ENCODE data around the gene IFITM10.

Gene IFITM10

GRCh38 chr11:1760351-1761109 lies 10.1 kb upstream of the IFITM10 start:
- no peak for DNase-seq (ENCODE audit: low read depth)
- no peaks in the 10 kb centered on the region for H3K27me3 ChIP-seq (replicated peaks; ENCODE audit: control insufficient read depth, insufficient read depth, low read length)

GRCh38 chr11:1759851-1760220 lies 9.4 kb upstream of the IFITM10 start:
- H3K27me3 ChIP-seq (replicated peaks; ENCODE audit: control insufficient read depth, insufficient read depth, low read length), result no peaks in the 10 kb centered on the region
- H3K9me3 ChIP-seq (ENCODE audit: control insufficient read depth, low read length), result no peaks in the 10 kb centered on the region
- no peak for DNase-seq (ENCODE audit: low read depth)
- peaks cover 44% of the 10 kb centered on the region for H3K4me1 ChIP-seq (ENCODE audit: control insufficient read depth, insufficient read depth, low read length)
- H3K36me3 ChIP-seq (ENCODE audit: control insufficient read depth, insufficient read depth, low read length, severe bottlenecking), result peaks cover 55% of the 10 kb centered on the region
- peak overlapping the region; percentile 47 for H3K4me3 ChIP-seq (ENCODE audit: low read length)
- peak overlapping the region; percentile 87 for H3K9ac ChIP-seq (ENCODE audit: low read length)

More at GRCh38 chr11:1760351-1761109, 10.1 kb upstream of the IFITM10 start:
- H3K36me3 ChIP-seq (ENCODE audit: control insufficient read depth, insufficient read depth, low read length, severe bottlenecking), result peaks cover 48% of the 10 kb centered on the region
- H3K9me3 ChIP-seq (ENCODE audit: control insufficient read depth, low read length), result no peaks in the 10 kb centered on the region
- peak overlapping the region; percentile 87 for H3K9ac ChIP-seq (ENCODE audit: low read length)
- H3K4me3 ChIP-seq (ENCODE audit: low read length), result peak overlapping the region; percentile 47
- H3K4me1 ChIP-seq (ENCODE audit: control insufficient read depth, insufficient read depth, low read length), result peaks cover 44% of the 10 kb centered on the region

GRCh38 chr11:1759151-1759850 lies 8.9 kb upstream of the IFITM10 start:
- no peaks in the 10 kb centered on the region for H3K27me3 ChIP-seq (replicated peaks; ENCODE audit: control insufficient read depth, insufficient read depth, low read length)
- H3K36me3 ChIP-seq (ENCODE audit: control insufficient read depth, insufficient read depth, low read length, severe bottlenecking), result peaks cover 60% of the 10 kb centered on the region
- H3K4me1 ChIP-seq (ENCODE audit: control insufficient read depth, insufficient read depth, low read length), result peaks cover 41% of the 10 kb centered on the region
- no peak overlapping the region for H3K4me3 ChIP-seq (ENCODE audit: low read length)
- H3K9me3 ChIP-seq (ENCODE audit: control insufficient read depth, low read length), result no peaks in the 10 kb centered on the region
- peak overlapping the region; percentile 87 for H3K9ac ChIP-seq (ENCODE audit: low read length)
- DNase-seq (ENCODE audit: low read depth), result no peak

GRCh38 chr11:1758611-1759150 lies 8.3 kb upstream of the IFITM10 start:
- H3K36me3 ChIP-seq (ENCODE audit: control insufficient read depth, insufficient read depth, low read length, severe bottlenecking), result peaks cover 66% of the 10 kb centered on the region
- no peak for DNase-seq (ENCODE audit: low read depth)
- no peaks in the 10 kb centered on the region for H3K9me3 ChIP-seq (ENCODE audit: control insufficient read depth, low read length)
- peaks cover 39% of the 10 kb centered on the region for H3K4me1 ChIP-seq (ENCODE audit: control insufficient read depth, insufficient read depth, low read length)
- H3K27me3 ChIP-seq (replicated peaks; ENCODE audit: control insufficient read depth, insufficient read depth, low read length), result no peaks in the 10 kb centered on the region
- H3K4me3 ChIP-seq (ENCODE audit: low read length), result no peak overlapping the region
- H3K9ac ChIP-seq (ENCODE audit: low read length), result peak overlapping the region; percentile 87

- Histone ChIP-seq H3K9ac (ENCODE audit: low read length) (peak overlapping the region; percentile 34), H3K36me3 (ENCODE audit: control insufficient read depth, insufficient read depth, low read length, severe bottlenecking) (peaks cover 72% of the 10 kb centered on the region), H3K9me3 (ENCODE audit: control insufficient read depth, low read length) (no peaks in the 10 kb centered on the region), H3K27me3 (replicated peaks; ENCODE audit: control insufficient read depth, insufficient read depth, low read length) (no peaks in the 10 kb centered on the region), H3K4me3 (ENCODE audit: low read length) (no peak overlapping the region), H3K4me1 (ENCODE audit: control insufficient read depth, insufficient read depth, low read length) (peaks cover 38% of the 10 kb centered on the region)
- no peak for DNase-seq (ENCODE audit: low read depth)
These were observed 7.6 kb upstream of the IFITM10 start for GRCh38 chr11:1757861-1758610.

- Histone ChIP-seq H3K27me3 (replicated peaks; ENCODE audit: control insufficient read depth, insufficient read depth, low read length) (no peaks in the 10 kb centered on the region), H3K4me1 (ENCODE audit: control insufficient read depth, insufficient read depth, low read length) (peaks cover 29% of the 10 kb centered on the region), H3K9ac (ENCODE audit: low read length) (no peak overlapping the region), H3K4me3 (ENCODE audit: low read length) (no peak overlapping the region), H3K9me3 (ENCODE audit: control insufficient read depth, low read length) (no peaks in the 10 kb centered on the region), H3K36me3 (ENCODE audit: control insufficient read depth, insufficient read depth, low read length, severe bottlenecking) (peaks cover 81% of the 10 kb centered on the region)
- DNase-seq (ENCODE audit: low read depth), result no peak
These were observed 6.7 kb upstream of the IFITM10 start for GRCh38 chr11:1756791-1757771.

GRCh38 chr11:1755692-1756561 lies 5.5 kb upstream of the IFITM10 start:
- H3K4me3 ChIP-seq (ENCODE audit: low read length), result no peak overlapping the region
- peaks cover 82% of the 10 kb centered on the region for H3K36me3 ChIP-seq (ENCODE audit: control insufficient read depth, insufficient read depth, low read length, severe bottlenecking)
- DNase-seq (ENCODE audit: low read depth), result no peak
- H3K27me3 ChIP-seq (replicated peaks; ENCODE audit: control insufficient read depth, insufficient read depth, low read length), result no peaks in the 10 kb centered on the region
- H3K9me3 ChIP-seq (ENCODE audit: control insufficient read depth, low read length), result no peaks in the 10 kb centered on the region
- H3K9ac ChIP-seq (ENCODE audit: low read length), result no peak overlapping the region
- peaks cover 26% of the 10 kb centered on the region for H3K4me1 ChIP-seq (ENCODE audit: control insufficient read depth, insufficient read depth, low read length)

- Histone ChIP-seq H3K4me1 (ENCODE audit: control insufficient read depth, insufficient read depth, low read length) (peaks cover 26% of the 10 kb centered on the region), H3K27me3 (replicated peaks; ENCODE audit: control insufficient read depth, insufficient read depth, low read length) (no peaks in the 10 kb centered on the region), H3K9me3 (ENCODE audit: control insufficient read depth, low read length) (no peaks in the 10 kb centered on the region), H3K4me3 (ENCODE audit: low read length) (no peak overlapping the region), H3K9ac (ENCODE audit: low read length) (no peak overlapping the region), H3K36me3 (ENCODE audit: control insufficient read depth, insufficient read depth, low read length, severe bottlenecking) (peaks cover 79% of the 10 kb centered on the region)
- DNase-seq (ENCODE audit: low read depth), result no peak
These were observed 4.9 kb upstream of the IFITM10 start for GRCh38 chr11:1755344-1755691.

GRCh38 chr11:1754376-1755150 lies 4.2 kb upstream of the IFITM10 start:
- Histone ChIP-seq H3K36me3 (ENCODE audit: control insufficient read depth, insufficient read depth, low read length, severe bottlenecking) (peaks cover 74% of the 10 kb centered on the region), H3K4me1 (ENCODE audit: control insufficient read depth, insufficient read depth, low read length) (peaks cover 26% of the 10 kb centered on the region), H3K27me3 (replicated peaks; ENCODE audit: control insufficient read depth, insufficient read depth, low read length) (no peaks in the 10 kb centered on the region), H3K9ac (ENCODE audit: low read length) (no peak overlapping the region), H3K9me3 (ENCODE audit: control insufficient read depth, low read length) (no peaks in the 10 kb centered on the region), H3K4me3 (ENCODE audit: low read length) (no peak overlapping the region)
- no peak for DNase-seq (ENCODE audit: low read depth)
